Stimulated activated CD8-positive, alpha-beta memory T cell treated with anti-CD3 and anti-CD28 coated beads, Interleukin-4, amount 100 ng/mL, for 48 hours (primary cell): Measurements from ENCODE around the gene PTPRN2.
"Not testable (repeated sequence)": the region's sequence is repeated elsewhere in the genome, so short reads cannot be mapped to it uniquely, and the experiment has no call there.

Source experiments
- DNase-seq: peaks from one replicate; pipeline ENCODE4 v3.0.0-alpha.2; 2020

The PTPRN2 gene

DNA sequence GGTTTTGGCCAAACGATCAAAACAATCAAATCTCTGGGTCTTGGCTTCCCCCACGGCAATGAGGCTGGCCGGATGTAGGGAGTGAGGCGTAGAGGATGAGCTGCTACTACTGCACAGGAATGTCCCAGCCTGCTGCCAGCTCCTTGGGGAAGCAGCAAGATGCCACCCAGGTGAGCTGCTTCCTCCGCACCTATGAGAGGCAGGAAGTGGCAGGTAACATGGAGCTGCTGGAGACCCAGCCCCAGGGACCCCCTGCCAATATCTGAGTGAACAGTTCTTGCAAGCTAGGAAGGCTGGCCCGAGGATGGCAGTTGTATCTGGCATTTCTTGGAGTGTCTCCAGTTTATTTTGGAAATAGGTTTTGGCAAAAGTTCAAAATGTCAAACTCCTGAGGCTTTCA, 837.3 kb downstream of the PTPRN2 start:
- no peak for DNase-seq

DNA sequence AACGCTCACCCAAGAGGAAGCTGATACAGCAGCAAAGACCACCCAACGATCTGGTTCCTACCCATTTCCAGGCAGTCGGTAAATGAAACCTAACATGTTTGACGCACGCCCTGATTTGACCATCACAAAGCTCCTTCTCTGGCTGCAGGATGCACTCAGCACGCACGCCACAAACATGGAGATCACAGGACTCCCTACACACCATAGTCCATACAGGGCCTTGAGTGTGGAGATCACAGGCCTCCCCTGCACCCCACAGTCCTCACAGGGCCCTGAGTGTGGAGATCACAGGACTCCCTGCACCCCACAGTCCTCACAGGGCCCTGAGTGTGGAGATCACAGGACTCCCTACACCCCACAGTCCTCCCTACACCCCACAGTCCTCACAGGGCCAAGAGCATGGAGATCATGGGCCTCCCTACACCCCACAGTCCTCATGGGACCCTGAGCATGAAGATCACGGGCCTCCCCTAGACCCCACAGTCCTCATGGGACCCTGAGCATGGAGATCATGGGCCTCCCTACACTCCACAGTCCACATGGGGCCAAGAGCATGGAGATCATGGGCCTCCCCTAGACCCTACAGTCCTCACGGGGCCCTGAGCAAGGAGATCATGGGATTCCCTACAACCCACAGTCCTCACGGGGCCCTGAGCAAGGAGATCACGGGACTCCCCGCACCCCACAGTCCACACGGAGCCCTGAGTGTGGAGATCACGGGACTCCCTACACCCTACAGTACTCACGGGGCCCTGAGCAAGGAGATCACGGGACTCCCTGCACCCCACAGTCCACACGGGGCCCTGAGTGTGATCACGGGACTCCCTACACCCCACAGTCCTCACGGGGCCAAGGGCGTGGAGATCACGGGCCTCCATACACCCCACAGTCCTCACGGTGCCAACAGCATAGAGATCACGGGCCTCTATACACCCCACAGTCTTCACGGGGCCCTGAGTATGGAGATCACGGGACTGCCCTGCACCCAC, 841.6 kb downstream of the PTPRN2 start:
- no peak for DNase-seq

DNA sequence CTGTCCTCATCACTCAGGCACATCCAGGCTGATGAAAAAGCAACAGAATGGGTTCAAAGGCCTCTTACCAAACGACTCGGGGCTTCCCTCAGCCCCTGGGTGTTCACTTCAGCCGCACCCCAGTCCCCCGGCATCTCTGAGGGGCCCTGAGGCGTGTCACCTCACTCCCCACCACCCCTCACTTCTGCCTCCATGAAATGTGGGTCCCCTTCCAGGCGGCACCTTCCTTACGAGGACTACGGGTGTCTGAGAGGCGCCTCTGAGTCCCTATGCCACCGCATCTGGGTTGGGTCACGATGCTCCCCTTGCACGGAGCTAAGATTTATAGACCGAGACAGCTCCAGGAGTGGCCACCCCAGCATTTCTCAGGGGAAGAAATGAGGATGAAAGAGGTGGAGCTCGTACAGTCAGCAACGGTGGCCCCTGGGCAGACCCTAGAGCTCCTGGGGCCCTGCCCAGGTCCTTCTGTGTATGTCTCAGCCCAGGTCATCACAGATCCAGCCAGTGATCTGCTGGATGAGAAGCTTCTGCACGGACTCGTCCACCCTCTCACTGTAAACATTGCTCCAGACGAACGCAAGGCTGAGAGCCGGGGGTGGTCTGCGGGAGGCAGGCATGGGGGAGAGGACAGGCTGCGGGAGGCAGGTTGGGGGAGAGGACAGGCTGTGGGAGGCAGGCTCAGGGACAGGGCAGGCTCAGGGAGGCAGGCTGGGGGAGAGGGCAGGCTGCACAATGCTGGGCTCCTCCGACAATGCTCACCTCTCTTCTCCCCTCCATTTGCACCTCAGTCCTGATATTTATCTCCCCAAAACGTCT, 842.6 kb downstream of the PTPRN2 start:
- no peak for DNase-seq

DNA sequence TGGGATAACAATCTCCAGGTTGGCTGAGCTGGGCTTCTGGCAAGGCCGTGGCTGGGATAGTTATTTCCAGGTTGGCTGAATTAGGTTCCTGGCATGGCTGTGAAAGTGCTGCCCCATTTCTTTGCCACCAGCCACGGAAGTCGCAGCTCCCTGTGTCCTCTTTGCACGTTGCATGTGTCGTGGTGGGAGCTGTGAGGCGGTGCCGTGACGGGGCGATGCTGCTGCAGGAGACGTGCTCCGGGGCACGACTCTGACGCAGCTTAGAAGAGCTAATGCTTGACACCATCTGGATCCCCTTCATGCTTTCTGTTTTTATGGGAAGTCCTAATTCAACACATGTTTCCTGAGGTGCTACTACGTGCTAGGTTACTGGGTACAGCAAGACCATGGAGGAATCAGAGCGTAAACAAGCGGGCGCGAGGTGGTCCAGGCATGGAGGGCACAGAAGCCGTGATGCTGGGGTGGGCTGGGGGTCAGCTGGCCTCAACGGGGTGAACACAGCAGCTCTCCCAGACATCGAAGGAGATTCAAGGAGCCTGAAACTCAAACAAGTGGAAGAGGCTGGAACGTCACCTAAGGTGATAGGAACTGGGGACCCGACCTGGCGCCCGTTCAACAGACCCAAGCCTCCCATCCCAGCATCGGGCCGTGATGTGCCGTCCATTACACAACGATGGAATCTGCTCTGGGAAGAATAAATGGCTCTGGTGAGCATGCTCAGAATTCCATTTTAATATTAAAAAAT, 843.7 kb downstream of the PTPRN2 start:
- no peak for DNase-seq

DNA sequence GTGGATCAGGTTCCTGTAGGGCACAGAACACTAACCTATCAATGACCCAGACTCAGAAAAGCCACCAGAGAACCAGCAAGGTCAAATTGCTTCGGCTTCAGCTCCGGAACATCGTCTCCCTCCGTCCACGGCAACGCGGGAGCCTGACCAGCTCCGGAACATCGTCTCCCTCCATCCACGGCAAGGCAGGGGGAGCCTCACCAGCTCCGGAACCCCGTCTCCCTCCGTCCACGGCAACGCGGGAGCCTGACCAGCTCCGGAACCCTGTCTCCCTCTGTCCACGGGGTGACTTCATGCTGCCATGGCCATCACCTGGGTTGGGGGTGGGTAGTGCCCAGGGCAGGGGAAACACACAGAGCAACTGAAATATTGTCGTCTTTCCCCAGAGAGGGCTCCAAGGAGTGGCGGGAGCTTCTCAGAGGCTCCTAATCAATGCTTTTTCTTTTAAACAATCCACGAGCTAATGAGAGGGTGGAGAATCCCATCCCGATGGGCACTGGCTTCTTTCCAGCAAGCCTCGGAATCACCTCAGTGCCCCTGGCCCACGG, 847.3 kb downstream of the PTPRN2 start:
- DNase-seq, result no peak

DNA sequence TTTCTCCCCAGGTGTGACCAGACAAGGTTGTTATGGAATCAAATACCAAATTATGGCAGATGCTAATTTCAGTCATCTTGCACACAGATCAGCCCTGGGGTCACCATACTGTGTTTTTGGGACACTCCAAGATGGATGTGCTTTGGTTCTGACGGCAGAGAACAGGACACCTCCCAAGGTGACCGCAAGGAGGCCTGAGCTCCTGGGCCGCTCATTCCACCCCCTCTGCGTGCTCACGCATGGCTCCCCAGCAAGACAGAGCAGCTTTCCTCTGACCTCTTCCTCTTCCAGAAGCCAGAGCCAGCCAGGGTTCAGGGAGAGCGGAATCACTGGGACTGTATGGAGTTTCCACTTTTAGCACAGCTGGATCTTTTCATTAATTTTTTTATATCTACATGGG, 848.0 kb downstream of the PTPRN2 start:
- no peak for DNase-seq

DNA sequence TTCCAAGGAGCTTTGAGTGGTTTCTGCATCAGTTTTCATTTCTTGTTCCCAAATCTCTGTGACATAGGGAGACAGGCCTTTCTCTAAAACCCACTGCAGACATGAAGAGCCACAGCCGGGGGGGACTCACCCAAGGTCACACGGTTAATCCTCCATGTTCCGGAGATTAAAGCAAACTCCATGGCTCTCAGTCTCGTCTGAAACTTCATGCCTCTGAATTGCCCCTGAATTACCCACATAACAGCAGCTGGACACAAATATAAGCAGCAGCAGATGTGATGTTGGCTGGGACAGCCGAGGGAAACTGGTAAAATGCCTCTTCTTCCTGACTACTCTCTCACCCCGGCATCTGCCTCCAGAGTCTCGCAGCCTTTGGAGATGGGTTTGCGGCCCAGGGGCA, 848.6 kb downstream of the PTPRN2 start:
- DNase-seq, result no peak

DNA sequence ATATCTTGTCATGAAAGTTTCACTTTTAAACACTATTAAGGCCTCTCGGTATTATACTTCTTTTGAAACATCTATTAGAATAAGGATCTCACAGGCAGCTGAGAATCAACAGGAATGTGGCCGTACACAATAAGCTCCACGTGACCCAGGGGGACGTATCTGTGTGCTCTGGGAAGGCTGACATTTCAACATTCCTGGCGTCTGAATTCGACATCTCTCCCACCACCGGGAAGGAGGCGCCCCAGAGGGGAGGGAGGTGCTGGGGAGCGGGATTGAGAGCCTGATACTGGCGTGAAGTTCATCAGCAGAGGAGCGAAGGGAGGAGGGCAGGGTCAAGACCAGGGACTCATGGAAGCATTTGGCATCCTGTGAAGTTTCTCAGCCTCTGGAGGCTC, 849.6 kb downstream of the PTPRN2 start:
- DNase-seq, result no peak

DNA sequence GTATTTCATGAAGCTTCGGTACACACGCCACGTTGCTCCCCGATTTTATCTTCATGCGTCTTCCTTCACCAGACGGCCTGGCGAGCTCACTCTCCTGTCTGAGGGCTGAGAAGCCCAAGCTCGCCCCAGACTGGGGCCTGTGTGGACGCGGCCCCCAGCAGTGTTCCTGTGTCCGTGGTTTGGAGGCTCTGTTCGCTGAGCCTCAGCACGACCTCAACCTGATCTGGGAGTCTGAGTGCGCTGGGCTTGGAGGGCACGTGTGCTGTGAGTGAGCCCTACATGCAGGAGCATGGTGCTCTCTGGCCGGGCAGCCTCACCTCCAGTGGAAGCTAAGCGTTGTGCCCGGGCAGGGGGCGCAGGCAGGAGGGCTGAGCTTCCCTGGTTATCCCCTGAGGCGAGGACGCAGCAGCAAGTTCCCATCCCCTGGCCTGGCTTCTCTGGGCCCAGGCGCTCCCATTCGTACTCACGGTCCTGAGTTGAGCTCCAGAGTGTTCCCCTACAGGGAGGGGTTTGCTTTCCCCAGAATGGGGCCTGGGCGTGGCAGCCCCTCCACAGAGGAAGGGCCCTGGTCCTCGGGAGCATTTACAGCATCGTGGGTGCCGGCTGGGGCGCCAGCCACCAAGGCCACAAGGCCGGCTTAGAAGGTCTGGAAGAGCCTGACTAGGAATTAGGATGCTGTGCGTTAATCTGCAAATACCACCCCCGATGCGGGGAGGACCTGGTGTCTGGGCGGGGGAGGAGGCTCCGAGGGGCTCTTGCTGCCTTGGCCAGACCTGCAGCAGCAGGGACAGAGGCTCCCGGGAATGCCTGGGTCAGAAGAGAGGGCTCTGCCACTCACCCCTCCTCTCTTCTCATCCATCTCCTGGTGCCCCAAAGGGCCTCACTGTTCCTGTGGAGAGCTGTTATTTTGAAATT, 850.2 kb downstream of the PTPRN2 start:
- DNase-seq, result no peak

DNA sequence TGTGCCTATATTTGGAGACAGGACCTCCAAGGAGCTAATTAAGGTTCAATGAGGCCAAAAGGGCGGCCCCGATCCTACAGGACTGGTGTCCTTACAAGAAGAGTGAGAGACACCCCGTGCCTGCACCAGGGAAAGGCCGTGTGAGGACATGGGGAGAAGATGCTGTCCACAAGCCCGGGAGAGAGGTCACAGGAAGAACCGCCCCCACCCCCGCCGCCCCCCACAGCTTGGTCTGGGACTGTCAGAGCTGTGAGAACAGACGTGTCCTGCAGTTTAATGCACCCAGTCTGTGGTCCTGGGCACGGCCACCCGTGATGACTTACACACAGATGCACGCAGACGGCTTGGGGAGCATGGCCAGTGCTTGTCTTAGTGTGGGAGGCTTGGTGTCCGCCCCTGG, 851.3 kb downstream of the PTPRN2 start:
- no peak for DNase-seq

DNA sequence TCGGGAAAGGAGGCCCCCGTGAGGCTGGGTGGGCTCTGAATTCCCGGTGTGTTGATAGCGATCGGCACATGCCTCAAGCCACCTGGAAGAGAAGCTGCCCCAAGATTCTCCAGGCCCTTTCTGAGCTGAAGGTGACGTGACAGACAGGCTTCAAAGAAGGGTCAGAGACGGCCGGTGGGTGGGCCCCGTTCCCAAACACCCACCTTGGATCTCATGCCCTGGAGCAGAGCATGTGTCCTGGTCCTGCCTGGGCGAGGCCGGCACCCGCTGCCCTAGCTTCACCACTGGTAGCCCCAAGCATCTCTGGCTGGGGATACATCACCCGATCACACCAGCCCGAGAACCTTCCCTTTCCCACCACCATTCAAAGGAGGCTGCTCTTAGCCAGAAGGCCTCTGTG, 851.8 kb downstream of the PTPRN2 start:
- DNase-seq, result no peak

DNA sequence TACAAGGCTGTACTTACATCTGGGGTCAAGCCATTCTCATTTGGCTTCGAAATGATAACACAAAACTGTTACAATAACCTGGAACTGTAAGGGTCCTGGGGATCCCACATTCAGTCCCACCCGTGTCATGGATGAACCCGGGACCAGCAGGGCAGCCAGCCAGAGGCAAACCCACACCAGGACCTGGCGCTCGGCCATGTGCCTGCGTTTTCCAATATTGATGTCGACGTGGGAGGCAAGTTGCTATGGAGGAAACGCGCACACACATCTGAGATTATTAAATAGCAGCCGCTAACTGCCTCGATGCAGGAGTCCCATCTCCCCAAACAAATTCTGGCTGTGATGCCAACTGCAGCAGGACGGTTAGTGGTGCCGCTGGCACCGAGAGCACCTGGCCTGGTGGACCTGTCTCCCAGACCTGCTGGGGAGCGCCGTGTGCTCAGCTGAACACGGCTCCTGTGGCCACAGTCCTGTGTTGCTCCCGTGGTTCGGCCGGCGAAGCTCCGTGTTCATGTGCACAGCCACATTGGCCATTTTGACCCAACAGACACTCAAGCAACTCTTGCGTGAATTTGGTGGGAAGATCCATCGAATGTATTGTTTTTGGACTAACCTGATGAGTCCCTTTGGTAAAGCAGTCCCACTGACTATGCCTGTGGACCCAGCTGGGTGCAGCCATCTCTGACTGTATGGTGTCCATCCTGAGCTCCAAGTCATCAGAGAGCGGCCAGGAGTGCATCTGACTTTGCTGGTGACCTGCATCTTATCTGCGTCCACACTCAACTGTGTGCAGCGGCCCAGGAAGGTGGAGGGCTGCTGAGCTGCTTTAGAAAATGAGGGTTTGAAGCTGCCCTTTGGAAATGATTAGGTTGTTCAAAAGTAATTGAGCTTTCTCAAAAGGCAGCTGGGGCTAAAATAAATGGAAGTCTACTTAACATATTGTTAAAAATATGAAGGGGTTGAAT, 852.7 kb downstream of the PTPRN2 start:
- no peak for DNase-seq

DNA sequence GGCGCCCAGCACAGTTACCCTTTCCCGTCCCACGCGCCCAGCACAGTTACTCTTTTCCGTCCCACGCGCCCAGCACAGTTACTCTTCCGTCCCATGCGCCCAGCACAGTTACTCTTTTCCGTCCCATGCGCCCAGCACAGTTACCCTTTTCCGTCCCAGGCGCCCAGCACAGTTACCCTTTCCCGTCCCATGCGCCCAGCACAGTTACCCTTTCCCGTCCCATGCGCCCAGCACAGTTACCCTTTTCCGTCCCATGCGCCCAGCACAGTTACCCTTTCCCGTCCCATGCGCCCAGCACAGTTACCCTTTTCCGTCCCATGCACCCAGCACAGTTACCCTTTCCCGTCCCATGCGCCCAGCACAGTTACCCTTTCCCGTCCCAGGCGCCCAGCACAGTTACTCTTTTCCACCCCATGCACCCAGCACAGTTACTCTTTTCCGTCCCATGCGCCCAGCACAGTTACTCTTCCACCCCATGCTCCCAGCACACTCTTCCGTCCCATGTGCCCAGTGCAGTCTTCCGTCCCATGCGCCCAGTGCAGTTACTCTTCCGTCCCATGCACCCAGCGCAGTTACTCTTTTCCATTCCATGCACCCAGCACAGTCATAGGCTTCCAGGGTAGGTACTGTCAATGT, 853.7 kb downstream of the PTPRN2 start:
- not testable (repeated sequence) for DNase-seq

DNA sequence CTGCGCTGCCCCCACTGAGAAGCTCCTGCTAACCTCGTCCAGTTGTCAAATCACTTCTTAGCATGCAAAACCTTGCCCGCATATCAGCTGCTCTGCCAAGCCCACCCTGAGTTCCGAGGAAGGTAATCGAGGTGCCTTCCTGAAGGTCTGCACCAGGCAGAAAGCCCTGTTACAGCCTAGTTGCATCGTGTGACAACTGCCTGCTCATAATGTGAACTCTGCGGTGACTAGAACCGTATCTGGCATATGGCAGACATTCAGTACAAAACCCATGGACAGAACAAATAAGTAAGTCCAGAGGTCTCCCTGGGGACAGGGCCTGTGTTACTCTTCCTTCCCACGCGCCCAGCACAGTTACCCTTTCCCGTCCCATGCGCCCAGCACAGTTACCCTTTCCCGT, 856.5 kb downstream of the PTPRN2 start:
- no peak for DNase-seq

DNA sequence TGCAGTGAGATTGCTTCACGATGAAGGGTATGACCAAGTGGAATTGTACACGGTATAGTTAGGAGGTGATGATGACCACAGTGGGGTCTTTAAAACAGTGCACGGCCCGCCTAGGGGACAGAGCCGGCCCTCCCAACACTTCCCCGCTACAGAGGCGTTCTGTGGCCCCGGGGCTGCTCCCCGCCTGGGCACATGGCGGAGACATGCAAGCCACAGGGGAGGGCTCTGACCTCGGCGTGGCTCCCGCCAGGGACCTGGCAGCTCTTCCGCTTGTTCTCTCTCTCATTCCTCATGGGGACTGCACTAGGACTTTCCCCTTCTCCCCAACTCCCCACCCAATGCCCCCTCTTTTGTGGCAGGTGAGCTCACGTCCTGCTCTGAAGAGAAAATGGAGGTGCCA, 857.0 kb downstream of the PTPRN2 start:
- DNase-seq, result no peak

DNA sequence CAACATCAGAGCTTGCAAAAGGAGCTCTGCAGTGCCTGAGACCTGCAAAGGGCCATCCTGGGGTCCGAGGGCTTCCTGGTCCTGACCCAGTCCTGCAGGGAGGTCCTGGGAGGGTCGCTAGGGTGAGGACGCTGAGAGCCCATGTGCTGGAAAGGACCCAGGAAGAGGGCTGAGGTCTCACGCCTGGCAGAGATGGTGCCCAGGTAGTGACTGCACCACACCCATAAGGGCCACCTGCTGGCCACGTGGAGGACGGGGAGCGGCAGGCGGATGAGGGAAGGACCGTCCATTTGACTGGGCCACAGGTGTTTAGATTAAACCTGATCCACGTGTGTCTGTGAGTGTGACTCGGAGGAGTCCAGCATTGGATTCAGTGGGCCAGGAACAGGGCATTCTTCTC, 858.1 kb downstream of the PTPRN2 start:
- no peak for DNase-seq

DNA sequence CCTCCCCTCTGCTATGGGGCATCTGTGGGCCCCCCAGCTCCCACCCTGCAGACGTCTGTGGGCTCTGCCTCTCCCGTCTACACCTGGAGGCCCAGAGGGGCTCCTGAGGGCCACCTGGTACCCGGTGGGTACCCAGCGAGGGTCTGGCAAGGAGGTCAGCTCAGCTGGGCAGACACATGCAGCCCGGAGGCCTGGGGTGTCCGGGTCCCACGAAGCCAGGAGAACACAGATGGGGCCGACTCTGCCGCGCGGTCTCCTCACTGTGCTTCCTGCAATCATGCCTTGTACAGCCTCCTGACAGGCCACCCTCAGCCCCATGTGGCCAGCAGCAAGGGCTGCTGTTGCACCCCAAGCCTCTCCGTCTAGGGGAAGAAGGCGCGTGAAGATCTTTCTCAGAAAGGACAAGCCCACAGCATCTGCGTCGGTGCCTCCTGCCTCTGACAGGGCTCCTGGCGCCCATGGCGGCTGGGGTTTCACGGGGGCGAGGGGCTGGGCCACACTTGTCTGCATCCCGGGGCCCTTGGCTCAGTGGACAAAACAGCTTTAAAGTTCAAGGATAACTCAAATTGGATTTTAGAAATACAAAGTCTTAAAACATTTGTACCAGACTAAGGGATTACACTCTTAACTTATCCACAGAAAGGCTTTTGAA, 859.5 kb downstream of the PTPRN2 start:
- no peak for DNase-seq

DNA sequence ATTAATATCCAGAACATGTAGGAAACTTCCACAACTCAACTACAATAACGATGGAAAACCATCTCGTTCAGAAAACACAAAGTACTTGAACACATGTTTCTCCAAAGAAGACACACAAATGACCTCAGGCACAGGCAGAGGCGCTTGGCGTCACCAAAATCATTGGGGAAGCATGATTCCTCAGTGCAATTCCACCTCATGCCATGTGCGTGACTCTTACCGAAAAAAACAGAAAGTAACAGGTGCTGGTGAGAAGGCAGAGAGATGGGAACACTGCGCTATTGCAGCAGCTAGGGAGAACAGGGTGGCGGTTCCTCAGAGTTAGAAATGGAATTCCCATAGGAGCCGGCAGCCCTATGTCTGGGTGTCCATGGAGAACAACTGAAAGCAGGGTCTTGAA, 860.9 kb downstream of the PTPRN2 start:
- DNase-seq, result no peak

DNA sequence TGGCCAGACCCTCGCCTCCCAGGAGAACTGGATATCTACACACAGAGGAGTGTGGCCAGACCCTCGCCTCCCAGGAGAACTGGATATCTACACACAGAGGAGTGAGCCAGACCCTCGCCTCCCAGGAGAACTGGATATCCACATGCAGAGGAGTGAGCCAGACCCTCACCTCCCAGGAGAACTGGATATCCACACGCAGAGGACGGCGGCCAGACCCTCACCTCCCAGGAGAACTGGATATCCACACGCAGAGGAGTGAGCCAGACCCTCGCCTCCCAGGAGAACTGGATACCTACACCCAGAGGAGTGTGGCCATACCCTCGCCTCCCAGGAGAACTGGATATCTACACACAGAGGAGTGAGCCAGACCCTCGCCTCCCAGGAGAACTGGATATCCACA, 862.3 kb downstream of the PTPRN2 start:
- not testable (repeated sequence) for DNase-seq

DNA sequence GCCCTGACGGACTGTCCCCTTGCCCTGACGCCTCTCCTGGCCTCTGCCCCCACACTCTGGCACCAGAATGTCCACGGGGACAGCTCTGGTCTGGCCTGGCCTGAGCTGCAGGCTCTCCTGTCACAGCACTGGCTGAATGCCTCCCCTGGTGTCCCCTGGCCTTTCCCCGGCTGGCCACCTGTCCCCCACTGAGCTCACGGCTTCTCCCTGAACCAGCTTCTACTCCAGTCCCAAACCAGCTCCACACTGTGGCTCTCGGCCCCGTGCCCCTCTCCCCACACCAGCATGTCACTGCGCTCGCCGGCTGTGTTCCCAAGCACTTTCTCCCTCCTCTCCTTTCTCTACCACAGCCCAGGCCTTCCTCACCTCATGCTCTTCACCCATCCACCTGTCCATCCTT, 864.4 kb downstream of the PTPRN2 start:
- DNase-seq, result no peak
